Stomach (tissue), 9 donors: Measurements from ENCODE around the gene GADL1. TPM values are rescaled to one million over a fixed set of nuclear protein-coding genes. Genes with fewer than 3 reads are reported as not detected.
A peak's percentile ranks its signal among the peaks of the same experiment; 100 is the strongest.

ENCODE experiments used
- DNase-seq, 2 donors: peaks; one replicate each; pipeline versions ENCODE4 v3.0.0 to v3.0.0-alpha.2; 2013 to 2019
- H3K27ac ChIP-seq, 5 donors: fragments of 200-600 bp in 4 of 5; sonication (generic) in 4 of 5; one replicate each; pipeline ENCODE4 v1.5.1; 2013 to 2019; ENCODE audit warnings: mild to moderate bottlenecking in 1 of 5, moderate library complexity in 1 of 5
- H3K27me3 ChIP-seq, 3 donors: fragments of 200-600 bp; sonication (generic); one replicate each; pipeline ENCODE4 v1.5.1; 2017 to 2019; ENCODE audit warnings: mixed run types in 1 of 3
- H3K36me3 ChIP-seq, 4 donors: fragments of 200-600 bp; sonication (generic); 1 replicate in 3 of 4; 2 replicates in 1 of 4; pipeline ENCODE4 v1.5.1; 2016 to 2019
- H3K4me1 ChIP-seq, 4 donors: fragments of 200-600 bp; sonication (generic); one replicate each; pipeline ENCODE4 v1.5.1; 2016 to 2019
- H3K4me3 ChIP-seq, 4 donors: fragments of 200-600 bp; sonication (generic) in 3 of 4; one replicate each; pipeline ENCODE4 v1.5.1; 2016 to 2019; ENCODE audit warnings: mild to moderate bottlenecking in 1 of 4
- H3K9me3 ChIP-seq, 4 donors: fragments of 200-600 bp; sonication (generic); one replicate each; pipeline ENCODE4 v1.5.1; 2016 to 2019
- EP300 ChIP-seq: sonication (generic); formaldehyde crosslinking; IDR thresholded peaks from one replicate; pipeline ENCODE4 v1.6.1; 2017; ENCODE audit warnings: antibody characterized with exemption
- POLR2A ChIP-seq, 4 donors: fragments of 450-650 bp; IDR thresholded peaks; one replicate each; pipeline ENCODE4 v1.6.1; 2016; ENCODE audit warnings: antibody characterized with exemption in 4 of 4, control low read depth in 2 of 4, mild to moderate bottlenecking in 1 of 4, moderate library complexity in 1 of 4
- POLR2AphosphoS5 ChIP-seq, 3 donors: sonication (generic); formaldehyde crosslinking; IDR thresholded peaks; one replicate each; pipeline ENCODE4 v1.6.1; 2016; ENCODE audit warnings: antibody characterized with exemption in 3 of 3
- WGBS, 5 donors: extraction: QIAGEN DNeasy Blood & Tissue Kit in 3 of 5; methylation state at CpG; one replicate each; pipeline versions ENCODE4 v1.1.5 to v1.1.7; 2013 to 2018; 5-methylcytosine and 5-hydroxymethylcytosine counted together
- intact Hi-C: fragments of 100-400 bp; cut with DNase I; formaldehyde crosslinking; loops from one replicate; pipeline ENCODE4 v1.15.1; 2023; ENCODE audit warnings: low total_unique reads
- polyA plus RNA-seq, 3 donors: library from polyadenylated mRNA; stranded (reverse); fragments of 200-250 nt; gene quantifications; one replicate each; pipeline ENCODE4 v1.2.3, GENCODE V29; 2013
- total RNA-seq, 5 donors: library from RNA; depleted of rRNA; stranded (reverse); fragments of >200 nt; gene quantifications; one replicate each; pipeline versions ENCODE4 v1.1.0 to v1.2.3, GENCODE V29; 2014 to 2016
- TF ChIP-seq, protein P1 (sequence below), 7 experiments: fragments of 450-650 bp in 4 of 7; fragments of 200-600 bp in 3 of 7; sonication (generic) in 3 of 7; IDR thresholded peaks; one replicate each; pipeline ENCODE4 v1.5.1; 2016 to 2019; ENCODE audit warnings: antibody characterized with exemption in 7 of 7, control low read depth in 2 of 7, mild to moderate bottlenecking in 1 of 7
- donor health status: healthy with polysubstance abuse.
- donor health status: Bipolar disorder and iron deficiency.
- donor health status: healthy.

Gene GADL1
- total and polyA plus RNA-seq, 8 donors, result 0.03 to 0.73 TPM; not detected in 6

DNA sequence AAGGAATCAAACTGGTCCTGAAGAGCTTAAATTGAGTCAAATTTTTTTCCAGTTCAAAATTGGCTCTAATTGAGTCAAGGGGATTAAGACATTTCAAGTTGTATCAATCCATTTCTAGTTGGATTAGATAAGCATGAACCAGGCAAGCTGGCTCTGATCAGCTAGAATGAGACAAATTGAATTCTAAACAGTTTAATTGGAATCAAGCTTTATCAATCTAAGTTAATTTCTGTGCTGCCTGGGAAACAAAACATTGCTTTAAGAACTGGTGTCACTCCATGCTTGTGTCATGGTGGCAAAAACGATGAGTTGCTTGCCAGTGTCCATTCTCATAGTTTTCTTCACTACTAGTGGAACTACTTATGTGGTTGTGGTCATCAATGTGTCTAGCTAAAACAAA is 171.2 kb downstream of the GADL1 start:
- no peak for DNase-seq
- WGBS, 5 donors, result 85 to 93% (median 90%) methylated on average over 1 of the region's 1 CpG
- no peak overlapping the region for H3K27ac ChIP-seq
- TF ChIP-seq POLR2A (IDR thresholded peaks at IDR 0.05) (no peak), POLR2AphosphoS5 (IDR thresholded peaks at IDR 0.05) (no peak), EP300 (no peak)
- TF ChIP-seq, protein P1, sequence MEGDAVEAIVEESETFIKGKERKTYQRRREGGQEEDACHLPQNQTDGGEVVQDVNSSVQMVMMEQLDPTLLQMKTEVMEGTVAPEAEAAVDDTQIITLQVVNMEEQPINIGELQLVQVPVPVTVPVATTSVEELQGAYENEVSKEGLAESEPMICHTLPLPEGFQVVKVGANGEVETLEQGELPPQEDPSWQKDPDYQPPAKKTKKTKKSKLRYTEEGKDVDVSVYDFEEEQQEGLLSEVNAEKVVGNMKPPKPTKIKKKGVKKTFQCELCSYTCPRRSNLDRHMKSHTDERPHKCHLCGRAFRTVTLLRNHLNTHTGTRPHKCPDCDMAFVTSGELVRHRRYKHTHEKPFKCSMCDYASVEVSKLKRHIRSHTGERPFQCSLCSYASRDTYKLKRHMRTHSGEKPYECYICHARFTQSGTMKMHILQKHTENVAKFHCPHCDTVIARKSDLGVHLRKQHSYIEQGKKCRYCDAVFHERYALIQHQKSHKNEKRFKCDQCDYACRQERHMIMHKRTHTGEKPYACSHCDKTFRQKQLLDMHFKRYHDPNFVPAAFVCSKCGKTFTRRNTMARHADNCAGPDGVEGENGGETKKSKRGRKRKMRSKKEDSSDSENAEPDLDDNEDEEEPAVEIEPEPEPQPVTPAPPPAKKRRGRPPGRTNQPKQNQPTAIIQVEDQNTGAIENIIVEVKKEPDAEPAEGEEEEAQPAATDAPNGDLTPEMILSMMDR (IDR thresholded peaks at IDR 0.05), result no peak
- H3K4me3 ChIP-seq, result no peak overlapping the region
- H3K27me3 ChIP-seq, result no peaks in the 10 kb centered on the region
- intact Hi-C loops, result no loop called here
- no peaks in the 10 kb centered on the region for H3K36me3 ChIP-seq
- peaks cover 0 to 9% (median 3%) of the 10 kb centered on the region in 4 donors for H3K4me1 ChIP-seq
- H3K9me3 ChIP-seq, result no peaks in the 10 kb centered on the region

DNA sequence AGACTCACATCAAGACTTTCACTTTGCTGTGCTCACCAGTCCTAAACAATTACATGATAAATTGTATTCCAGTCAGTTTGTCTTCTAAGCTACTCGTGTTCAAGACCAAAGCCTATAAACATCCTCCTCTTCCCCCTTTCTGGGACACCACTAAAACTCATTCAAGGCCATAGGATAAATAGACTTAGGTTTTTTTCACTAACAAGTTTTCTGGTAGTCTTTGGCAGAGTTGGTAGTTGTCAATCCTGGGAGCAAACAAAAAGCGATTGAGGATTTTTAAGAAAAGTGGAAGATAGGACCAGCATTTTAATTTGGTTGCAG is 173.2 kb downstream of the GADL1 start:
- Histone ChIP-seq H3K36me3 (no peaks in the 10 kb centered on the region), H3K27me3 (no peaks in the 10 kb centered on the region), H3K27ac (no peak overlapping the region), H3K9me3 (no peaks in the 10 kb centered on the region), H3K4me3 (no peak overlapping the region), H3K4me1 (peaks cover 0 to 9% (median 3%) of the 10 kb centered on the region in 4 donors)
- intact Hi-C loops, result no loop called here
- no peak for DNase-seq
- WGBS, 5 donors, result 46 to 59% (median 52%) methylated on average over 2 of the region's 2 CpGs
- TF ChIP-seq, protein P1 (IDR thresholded peaks at IDR 0.05), result no peak
- TF ChIP-seq EP300 (no peak), POLR2AphosphoS5 (IDR thresholded peaks at IDR 0.05) (no peak), POLR2A (IDR thresholded peaks at IDR 0.05) (no peak)

DNA sequence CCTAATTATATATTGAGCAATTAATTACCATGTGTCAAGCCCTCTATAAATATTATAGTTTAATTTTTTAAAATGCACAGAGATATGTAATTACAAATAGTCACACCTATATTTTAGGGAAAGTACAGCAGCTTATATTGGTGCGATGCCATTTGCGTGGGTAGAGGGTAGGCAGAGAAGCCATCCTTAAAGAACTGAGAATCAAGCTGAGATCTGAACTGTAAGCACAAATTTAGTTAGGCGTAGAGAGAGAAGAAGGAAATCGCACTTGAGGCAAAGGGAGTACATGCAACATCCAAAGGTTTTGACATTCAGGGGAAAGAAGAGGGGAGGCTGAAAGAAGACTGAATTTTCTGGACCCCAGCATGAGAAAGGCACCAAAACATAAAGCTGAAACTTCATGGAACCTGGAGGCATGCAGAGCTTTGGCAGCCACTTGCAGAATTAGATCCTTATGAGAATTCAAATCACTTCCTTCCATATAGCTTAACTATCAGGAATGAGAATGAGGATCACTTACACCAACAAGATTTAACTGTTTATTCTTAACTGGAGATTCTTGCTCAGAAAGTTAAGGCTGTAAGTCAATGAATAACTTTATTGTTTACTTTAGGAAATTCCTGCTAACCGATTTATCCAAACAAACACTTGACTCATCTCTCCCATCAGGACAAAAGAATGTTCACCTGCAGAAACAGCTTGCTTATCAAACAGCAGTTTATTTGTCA is 173.7 kb downstream of the GADL1 start:
- DNase-seq, result peak in 1 of 2 donors; percentile 37
- no peaks in the 10 kb centered on the region for H3K27me3 ChIP-seq
- H3K27ac ChIP-seq, result no peak overlapping the region
- H3K4me3 ChIP-seq, result no peak overlapping the region
- no peaks in the 10 kb centered on the region for H3K36me3 ChIP-seq
- H3K9me3 ChIP-seq, result no peaks in the 10 kb centered on the region
- intact Hi-C loops, result no loop called here
- 70 to 74% (median 72%) methylated on average over 5 of the region's 5 CpGs for WGBS, 5 donors
- H3K4me1 ChIP-seq, result peaks cover 0 to 9% (median 3%) of the 10 kb centered on the region in 4 donors
- TF ChIP-seq POLR2A (IDR thresholded peaks at IDR 0.05) (no peak), EP300 (no peak), POLR2AphosphoS5 (IDR thresholded peaks at IDR 0.05) (peak in 2 of 3 donors; percentile 48 to 59)
- TF ChIP-seq, protein P1 (IDR thresholded peaks at IDR 0.05), result no peak

DNA sequence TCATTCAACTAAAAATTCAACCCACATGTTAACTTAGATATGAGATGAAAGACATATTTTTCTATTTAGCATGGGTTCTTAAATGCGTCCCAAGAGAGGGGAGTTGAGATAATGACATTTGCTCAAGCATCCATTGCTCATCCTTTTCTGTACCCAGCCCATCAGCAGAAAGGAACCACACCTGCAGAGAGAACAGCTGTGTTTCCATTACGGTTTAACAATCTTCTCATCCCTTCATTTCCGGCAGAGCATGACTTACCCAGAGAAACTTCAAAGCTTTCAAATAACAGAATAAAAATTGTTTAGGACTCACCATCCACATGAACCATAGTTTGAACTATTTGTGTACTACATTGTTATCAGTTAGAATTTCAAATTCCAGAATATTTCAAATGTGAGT is 174.9 kb downstream of the GADL1 start:
- 89 to 96% (median 95%) methylated on average over 3 of the region's 3 CpGs for WGBS, 5 donors
- Histone ChIP-seq H3K27me3 (no peaks in the 10 kb centered on the region), H3K27ac (no peak overlapping the region), H3K4me1 (peaks cover 0 to 9% (median 3%) of the 10 kb centered on the region in 4 donors), H3K9me3 (no peaks in the 10 kb centered on the region), H3K4me3 (no peak overlapping the region), H3K36me3 (no peaks in the 10 kb centered on the region)
- intact Hi-C loops, result no loop called here
- DNase-seq, result no peak
- TF ChIP-seq POLR2AphosphoS5 (IDR thresholded peaks at IDR 0.05), result no peak
- TF ChIP-seq, protein P1 (IDR thresholded peaks at IDR 0.05), result no peak
- TF ChIP-seq EP300, result no peak
- no peak for TF ChIP-seq POLR2A (IDR thresholded peaks at IDR 0.05)
